HepG2 (cell line): ENCODE data around the gene ANKRD17. TPM values are rescaled to one million over a fixed set of nuclear protein-coding genes. Genes with fewer than 3 reads are reported as not detected.
A peak's percentile ranks its signal among the peaks of the same experiment; 100 is the strongest.

ENCODE experiments used
- CENPX ChIP-seq: sonication (generic); formaldehyde crosslinking; IDR thresholded peaks from 2 replicates; pipeline ENCODE4 v1.9.0; 2021; ENCODE audit warnings: mild to moderate bottlenecking, missing genetic modification reagents, moderate library complexity
- HOXA3 ChIP-seq: sonication (generic); formaldehyde crosslinking; IDR thresholded peaks from 2 replicates; pipeline ENCODE4 v1.5.0; 2020; ENCODE audit warnings: missing genetic modification reagents
- IKZF1 ChIP-seq: fragments of 450-650 bp; IDR thresholded peaks from 2 replicates; pipeline ENCODE4 v1.7.1; 2016
- KLF16 ChIP-seq, 2 experiments: sonication (generic) in 1 of 2; formaldehyde crosslinking in 1 of 2; IDR thresholded peaks; 2 replicates each; pipeline versions ENCODE4 v1.6.1 to v1.8.0; 2016 to 2023; ENCODE audit warnings: missing genetic modification reagents in 2 of 2, missing compliant biosample characterization in 1 of 2
- LCORL ChIP-seq, 2 experiments: fragments of 450-650 bp in 1 of 2; sonication (generic) in 1 of 2; formaldehyde crosslinking in 1 of 2; IDR thresholded peaks; 2 replicates each; pipeline versions ENCODE4 v1.5.0 to v1.6.1; 2017 to 2020; ENCODE audit warnings: antibody characterized with exemption in 1 of 2, missing genetic modification reagents in 1 of 2
- MAZ ChIP-seq, 2 experiments: sonication (generic) in 1 of 2; formaldehyde crosslinking in 1 of 2; IDR thresholded peaks; 2 replicates each; pipeline versions ENCODE4 v1.5.0 to v1.6.1; 2012 to 2020; ENCODE audit warnings: low read depth in 2 of 2, mild to moderate bottlenecking in 2 of 2, borderline replicate concordance in 1 of 2, improper control_type of control experiment in 1 of 2, low read length in 1 of 2, missing genetic modification reagents in 1 of 2, moderate library complexity in 1 of 2
- MTF2 ChIP-seq: sonication (generic); formaldehyde crosslinking; IDR thresholded peaks from 2 replicates; pipeline ENCODE4 v1.5.0; 2020; ENCODE audit warnings: missing genetic modification reagents, borderline replicate concordance
- ONECUT2 ChIP-seq: sonication (generic); formaldehyde crosslinking; IDR thresholded peaks from 2 replicates; pipeline ENCODE4 v1.4.0; 2020; ENCODE audit warnings: missing genetic modification reagents
- PAWR ChIP-seq: sonication (generic); formaldehyde crosslinking; IDR thresholded peaks from 2 replicates; pipeline ENCODE4 v1.4.0; 2020; ENCODE audit warnings: missing genetic modification reagents, mild to moderate bottlenecking, borderline replicate concordance
- RNF2 ChIP-seq: fragments of 450-650 bp; conservative IDR thresholded peaks from 2 replicates; pipeline ENCODE4 v1.6.1; 2016; ENCODE audit warnings: low read depth
- RXRB ChIP-seq: IDR thresholded peaks from 2 replicates; pipeline ENCODE4 v1.6.1; 2016; ENCODE audit warnings: borderline replicate concordance, missing genetic modification reagents, missing compliant biosample characterization
- SIN3B ChIP-seq: fragments of 150-350 bp; IDR thresholded peaks from 2 replicates; pipeline ENCODE4 v1.6.1; 2014; ENCODE audit warnings: low read length
- ZBTB3 ChIP-seq: sonication (generic); formaldehyde crosslinking; IDR thresholded peaks from 2 replicates; pipeline ENCODE4 v1.4.0; 2020; ENCODE audit warnings: low read depth, mild to moderate bottlenecking, moderate library complexity, missing genetic modification reagents, borderline replicate concordance
- ZNF263 ChIP-seq: sonication (generic); formaldehyde crosslinking; IDR thresholded peaks from 2 replicates; pipeline ENCODE4 v1.4.0; 2020; ENCODE audit warnings: missing genetic modification reagents
- ZNF672 ChIP-seq: sonication (generic); formaldehyde crosslinking; IDR thresholded peaks from 2 replicates; pipeline ENCODE4 v1.8.1; 2022; ENCODE audit warnings: missing genetic modification reagents
- polyA plus RNA-seq, 8 experiments: library from polyadenylated mRNA; depleted of rRNA in 3 of 8; stranded (reverse) in 7 of 8; unstranded in 1 of 8; fragments of >200 nt; fragmentation: Illumina TruSeq in 4 of 8; extraction: Trizol in 4 of 8; gene quantifications; 2 replicates each; pipeline versions ENCODE4 v1.2.1 to v1.2.3, GENCODE V29; 2011 to 2016; ENCODE audit warnings: low read depth in 4 of 8, missing spikeins in 1 of 8, mixed read lengths in 1 of 8; ENCODE audit not compliant: insufficient read depth in 1 of 8
- total RNA-seq, 5 experiments: library from RNA; depleted of rRNA; stranded (reverse); fragments of >200 nt; fragmentation: Illumina TruSeq; extraction: Trizol; gene quantifications; 2 replicates each; pipeline ENCODE4 v1.2.3, GENCODE V29; 2016; ENCODE audit warnings: low read depth in 1 of 5
- TF ChIP-seq, protein P1 (sequence below), 2 experiments: sonication (generic) in 1 of 2; formaldehyde crosslinking in 1 of 2; IDR thresholded peaks; 2 replicates each; pipeline versions ENCODE4 v1.4.0 to v1.6.1; 2016 to 2020; ENCODE audit warnings: borderline replicate concordance in 1 of 2, low read depth in 1 of 2, mild to moderate bottlenecking in 1 of 2, missing genetic modification reagents in 1 of 2
- TF ChIP-seq, protein P2 (sequence below): sonication (generic); formaldehyde crosslinking; IDR thresholded peaks from 2 replicates; pipeline ENCODE4 v1.8.0; 2022; ENCODE audit warnings: mild to moderate bottlenecking, missing genetic modification reagents, moderate library complexity
- TF ChIP-seq, protein P3 (sequence below): fragments of 450-650 bp; IDR thresholded peaks from 2 replicates; pipeline ENCODE4 v1.6.1; 2017
- TF ChIP-seq, protein P4 (sequence below): sonication (generic); formaldehyde crosslinking; IDR thresholded peaks from 2 replicates; pipeline ENCODE4 v1.8.0; 2022; ENCODE audit warnings: mild to moderate bottlenecking, missing genetic modification reagents

The ANKRD17 gene
- total and polyA plus RNA-seq, 2 of the 13 experiments (the other 11 are each of a cell fraction or from before 2014, with no cell fraction given) = 55.7 to 61.1 TPM

DNA sequence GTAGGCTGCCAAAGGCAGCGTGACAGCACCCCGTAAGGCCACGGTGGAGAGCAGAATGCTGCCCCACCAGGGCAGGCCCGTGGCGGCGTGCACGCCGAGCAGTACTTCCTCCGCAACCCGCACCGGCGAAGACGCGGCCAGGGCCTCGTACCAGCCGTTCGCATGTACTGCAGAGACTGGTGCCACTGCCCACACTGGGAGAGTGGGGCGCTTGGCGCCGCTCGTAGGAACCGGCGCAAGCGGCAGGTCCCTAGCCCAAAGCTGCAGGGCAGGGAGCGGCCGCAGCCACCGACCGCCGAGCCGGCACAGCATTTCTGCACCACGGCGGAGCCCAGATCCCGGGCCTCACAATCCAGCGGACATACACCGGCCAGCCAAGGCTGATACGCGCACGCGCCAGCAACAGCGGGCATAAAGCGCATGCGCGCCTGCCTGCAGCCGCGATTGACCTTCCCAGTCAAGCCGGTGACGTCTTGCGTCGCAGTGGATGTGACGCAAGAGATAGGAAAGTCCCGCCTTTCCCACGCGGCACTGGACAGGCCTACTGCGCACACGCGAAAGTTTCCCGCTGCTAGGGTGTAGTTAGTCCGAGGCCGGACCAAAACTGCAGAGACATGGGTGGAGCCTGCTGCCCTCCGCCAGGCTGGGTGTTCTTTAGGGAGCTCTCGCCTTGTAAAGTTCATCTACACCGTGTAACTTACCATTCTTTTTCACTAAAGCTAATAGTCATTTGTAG, 189.1 kb downstream of the ANKRD17 start, which contains the start of gene COX18 (continued):
- TF ChIP-seq CENPX (CRISPR knock-in tag) (no peak), ZNF672 (CRISPR knock-in tag) (no peak), MAZ (IDR thresholded peaks at IDR 0.05; ENCODE audit: borderline replicate concordance, low read depth, low read length) (0 out of 2 replicates have a peak, but pooled peaks have one; percentile 12), MAZ (CRISPR knock-in tag; IDR thresholded peaks at IDR 0.05; ENCODE audit: low read depth) (peak; percentile 92), RNF2 (peak; percentile 53), HOXA3 (CRISPR knock-in tag) (peak; percentile 100), RXRB (CRISPR knock-in tag) (peak; percentile 73; the same call in 1 of the 2 replicates), KLF16 (CRISPR knock-in tag; IDR thresholded peaks at IDR 0.05) (peak in 1 of 2 experiments; percentile 45; a peak in 2 of 4 replicates), IKZF1 (no peak), ONECUT2 (CRISPR knock-in tag) (0 out of 2 replicates have a peak, but pooled peaks have one; percentile 31), ZBTB3 (CRISPR knock-in tag) (peak; percentile 67), MTF2 (CRISPR knock-in tag) (no peak; the same call in 1 of the 2 replicates), PAWR (no peak; the same call in 1 of the 2 replicates), LCORL (IDR thresholded peaks at IDR 0.05) (no peak), LCORL (CRISPR knock-in tag; IDR thresholded peaks at IDR 0.05) (no peak), ZNF263 (CRISPR knock-in tag) (no peak), SIN3B (no peak)
- TF ChIP-seq, protein P1, sequence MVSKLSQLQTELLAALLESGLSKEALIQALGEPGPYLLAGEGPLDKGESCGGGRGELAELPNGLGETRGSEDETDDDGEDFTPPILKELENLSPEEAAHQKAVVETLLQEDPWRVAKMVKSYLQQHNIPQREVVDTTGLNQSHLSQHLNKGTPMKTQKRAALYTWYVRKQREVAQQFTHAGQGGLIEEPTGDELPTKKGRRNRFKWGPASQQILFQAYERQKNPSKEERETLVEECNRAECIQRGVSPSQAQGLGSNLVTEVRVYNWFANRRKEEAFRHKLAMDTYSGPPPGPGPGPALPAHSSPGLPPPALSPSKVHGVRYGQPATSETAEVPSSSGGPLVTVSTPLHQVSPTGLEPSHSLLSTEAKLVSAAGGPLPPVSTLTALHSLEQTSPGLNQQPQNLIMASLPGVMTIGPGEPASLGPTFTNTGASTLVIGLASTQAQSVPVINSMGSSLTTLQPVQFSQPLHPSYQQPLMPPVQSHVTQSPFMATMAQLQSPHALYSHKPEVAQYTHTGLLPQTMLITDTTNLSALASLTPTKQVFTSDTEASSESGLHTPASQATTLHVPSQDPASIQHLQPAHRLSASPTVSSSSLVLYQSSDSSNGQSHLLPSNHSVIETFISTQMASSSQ (IDR thresholded peaks at IDR 0.05; ENCODE audit: low read depth) = no peak
- TF ChIP-seq, protein P1 (CRISPR knock-in tag; IDR thresholded peaks at IDR 0.05; ENCODE audit: borderline replicate concordance) = peak; percentile 75; the same call in 1 of the 2 replicates
- TF ChIP-seq, protein P2, sequence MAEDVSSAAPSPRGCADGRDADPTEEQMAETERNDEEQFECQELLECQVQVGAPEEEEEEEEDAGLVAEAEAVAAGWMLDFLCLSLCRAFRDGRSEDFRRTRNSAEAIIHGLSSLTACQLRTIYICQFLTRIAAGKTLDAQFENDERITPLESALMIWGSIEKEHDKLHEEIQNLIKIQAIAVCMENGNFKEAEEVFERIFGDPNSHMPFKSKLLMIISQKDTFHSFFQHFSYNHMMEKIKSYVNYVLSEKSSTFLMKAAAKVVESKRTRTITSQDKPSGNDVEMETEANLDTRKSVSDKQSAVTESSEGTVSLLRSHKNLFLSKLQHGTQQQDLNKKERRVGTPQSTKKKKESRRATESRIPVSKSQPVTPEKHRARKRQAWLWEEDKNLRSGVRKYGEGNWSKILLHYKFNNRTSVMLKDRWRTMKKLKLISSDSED (CRISPR knock-in tag) = no peak; the same call in 1 of the 2 replicates
- TF ChIP-seq, protein P3, sequence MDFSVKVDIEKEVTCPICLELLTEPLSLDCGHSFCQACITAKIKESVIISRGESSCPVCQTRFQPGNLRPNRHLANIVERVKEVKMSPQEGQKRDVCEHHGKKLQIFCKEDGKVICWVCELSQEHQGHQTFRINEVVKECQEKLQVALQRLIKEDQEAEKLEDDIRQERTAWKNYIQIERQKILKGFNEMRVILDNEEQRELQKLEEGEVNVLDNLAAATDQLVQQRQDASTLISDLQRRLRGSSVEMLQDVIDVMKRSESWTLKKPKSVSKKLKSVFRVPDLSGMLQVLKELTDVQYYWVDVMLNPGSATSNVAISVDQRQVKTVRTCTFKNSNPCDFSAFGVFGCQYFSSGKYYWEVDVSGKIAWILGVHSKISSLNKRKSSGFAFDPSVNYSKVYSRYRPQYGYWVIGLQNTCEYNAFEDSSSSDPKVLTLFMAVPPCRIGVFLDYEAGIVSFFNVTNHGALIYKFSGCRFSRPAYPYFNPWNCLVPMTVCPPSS = no peak
- TF ChIP-seq, protein P4, sequence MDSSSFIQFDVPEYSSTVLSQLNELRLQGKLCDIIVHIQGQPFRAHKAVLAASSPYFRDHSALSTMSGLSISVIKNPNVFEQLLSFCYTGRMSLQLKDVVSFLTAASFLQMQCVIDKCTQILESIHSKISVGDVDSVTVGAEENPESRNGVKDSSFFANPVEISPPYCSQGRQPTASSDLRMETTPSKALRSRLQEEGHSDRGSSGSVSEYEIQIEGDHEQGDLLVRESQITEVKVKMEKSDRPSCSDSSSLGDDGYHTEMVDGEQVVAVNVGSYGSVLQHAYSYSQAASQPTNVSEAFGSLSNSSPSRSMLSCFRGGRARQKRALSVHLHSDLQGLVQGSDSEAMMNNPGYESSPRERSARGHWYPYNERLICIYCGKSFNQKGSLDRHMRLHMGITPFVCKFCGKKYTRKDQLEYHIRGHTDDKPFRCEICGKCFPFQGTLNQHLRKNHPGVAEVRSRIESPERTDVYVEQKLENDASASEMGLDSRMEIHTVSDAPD = no peak
